GM13976 (cell line): ENCODE data around the gene PI16.

Source experiments
- DNase-seq: peaks from one replicate; pipeline ENCODE4 v3.0.0; 2012; ENCODE audit warnings: low spot score
- in situ Hi-C: fragments of 300-500 bp; cut with MboI; formaldehyde crosslinking; loops from one replicate; pipeline ENCODE4 v1.12.0; 2022; ENCODE audit warnings: low sequenced_read_pairs, mixed read lengths, inconsistent platforms; ENCODE audit not compliant: unreplicated experiment
- TF ChIP-seq, protein P1 (sequence below): IDR thresholded peaks from 2 replicates; pipeline ENCODE4 v1.5.1; 2012; ENCODE audit warnings: borderline replicate concordance, mild to moderate bottlenecking; ENCODE audit not compliant: insufficient read depth; ENCODE audit errors: extremely low read depth, missing control alignments, control extremely low read depth

Gene PI16

DNA sequence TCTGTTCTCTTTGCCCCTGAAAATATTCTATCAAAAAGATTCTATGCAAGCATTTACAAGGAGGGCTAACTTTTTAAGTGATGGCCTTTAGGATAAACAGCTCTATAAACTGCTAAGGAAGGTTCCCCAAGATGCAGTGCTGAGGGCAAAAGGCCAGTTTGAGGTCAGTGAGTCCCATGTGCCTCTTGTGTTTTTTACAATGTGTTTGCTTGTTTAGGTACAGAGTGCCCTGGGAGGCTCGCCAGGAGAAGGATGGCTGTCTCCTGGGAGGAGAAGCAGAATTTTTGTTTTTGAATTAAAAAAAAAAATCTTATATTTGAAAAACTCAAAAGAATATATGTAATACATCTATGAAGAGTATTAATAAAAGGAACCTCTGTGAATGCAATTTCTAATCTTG, 18.7 kb downstream of the PI16 start:
- no peak for DNase-seq
- TF ChIP-seq, protein P1, sequence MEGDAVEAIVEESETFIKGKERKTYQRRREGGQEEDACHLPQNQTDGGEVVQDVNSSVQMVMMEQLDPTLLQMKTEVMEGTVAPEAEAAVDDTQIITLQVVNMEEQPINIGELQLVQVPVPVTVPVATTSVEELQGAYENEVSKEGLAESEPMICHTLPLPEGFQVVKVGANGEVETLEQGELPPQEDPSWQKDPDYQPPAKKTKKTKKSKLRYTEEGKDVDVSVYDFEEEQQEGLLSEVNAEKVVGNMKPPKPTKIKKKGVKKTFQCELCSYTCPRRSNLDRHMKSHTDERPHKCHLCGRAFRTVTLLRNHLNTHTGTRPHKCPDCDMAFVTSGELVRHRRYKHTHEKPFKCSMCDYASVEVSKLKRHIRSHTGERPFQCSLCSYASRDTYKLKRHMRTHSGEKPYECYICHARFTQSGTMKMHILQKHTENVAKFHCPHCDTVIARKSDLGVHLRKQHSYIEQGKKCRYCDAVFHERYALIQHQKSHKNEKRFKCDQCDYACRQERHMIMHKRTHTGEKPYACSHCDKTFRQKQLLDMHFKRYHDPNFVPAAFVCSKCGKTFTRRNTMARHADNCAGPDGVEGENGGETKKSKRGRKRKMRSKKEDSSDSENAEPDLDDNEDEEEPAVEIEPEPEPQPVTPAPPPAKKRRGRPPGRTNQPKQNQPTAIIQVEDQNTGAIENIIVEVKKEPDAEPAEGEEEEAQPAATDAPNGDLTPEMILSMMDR = no peak

DNA sequence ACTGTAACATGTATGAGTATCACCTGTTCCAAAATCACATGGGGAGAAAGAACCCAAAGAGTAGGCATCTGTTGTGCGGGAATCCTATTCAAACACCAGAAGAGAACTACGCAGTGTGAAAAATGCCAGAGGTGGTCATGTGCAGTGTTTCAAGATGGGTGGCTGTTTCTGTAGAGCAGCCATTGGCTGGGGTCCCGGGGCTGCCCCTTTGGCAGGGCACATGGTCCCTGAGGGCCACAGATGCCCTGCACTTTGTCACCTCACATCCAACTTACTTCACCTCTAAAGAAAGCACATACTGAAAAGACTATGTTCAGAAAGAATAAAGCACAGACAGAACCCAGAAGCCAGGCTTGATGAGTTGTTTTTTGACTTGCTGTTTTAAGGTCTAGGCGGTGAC, 19.1 kb downstream of the PI16 start:
- DNase-seq = no peak
- in situ Hi-C loops = no loop called here
- TF ChIP-seq, protein P1 = no peak

More for the DNA sequence above, 18.7 kb downstream of the PI16 start:
- in situ Hi-C loops = no loop called here

DNA sequence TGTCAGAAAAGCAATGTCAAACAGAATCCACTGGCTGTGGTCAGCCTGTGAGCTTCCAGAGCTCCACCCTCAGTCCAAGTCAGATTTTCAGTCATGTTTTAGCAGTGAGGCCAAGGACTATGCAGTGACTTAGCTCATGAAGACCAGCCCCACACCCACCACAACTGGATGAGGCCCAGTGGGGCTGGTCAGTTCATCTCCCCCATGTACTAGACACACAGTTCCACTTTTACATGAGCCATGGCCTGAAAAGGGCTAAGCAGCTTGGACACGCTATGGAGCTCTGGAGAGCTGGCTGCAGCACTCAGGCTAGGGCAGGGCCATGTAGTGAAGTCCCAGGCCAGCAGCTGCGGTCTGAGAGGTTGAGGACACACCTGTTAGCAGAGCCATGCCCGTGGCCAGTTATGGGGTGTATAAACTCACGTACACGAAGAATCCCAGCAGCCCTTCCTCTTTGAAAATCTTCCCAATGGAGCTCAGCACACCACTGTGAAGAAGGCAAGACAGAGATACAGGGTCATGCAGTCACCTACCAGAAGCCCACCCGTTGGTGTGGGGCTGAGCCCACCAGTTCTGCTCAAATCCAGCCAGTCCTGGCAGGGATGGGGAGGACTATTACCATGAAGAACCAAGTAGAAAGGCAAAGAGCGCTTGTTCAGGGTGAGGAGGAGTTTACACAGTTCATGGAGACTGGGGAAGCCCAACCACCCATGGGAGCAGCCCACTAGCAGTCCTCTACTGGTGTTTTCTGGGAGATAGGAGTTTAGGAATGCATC, 20.9 kb downstream of the PI16 start:
- DNase-seq = no peak
- TF ChIP-seq, protein P1 = no peak
- in situ Hi-C loops = no loop called here

DNA sequence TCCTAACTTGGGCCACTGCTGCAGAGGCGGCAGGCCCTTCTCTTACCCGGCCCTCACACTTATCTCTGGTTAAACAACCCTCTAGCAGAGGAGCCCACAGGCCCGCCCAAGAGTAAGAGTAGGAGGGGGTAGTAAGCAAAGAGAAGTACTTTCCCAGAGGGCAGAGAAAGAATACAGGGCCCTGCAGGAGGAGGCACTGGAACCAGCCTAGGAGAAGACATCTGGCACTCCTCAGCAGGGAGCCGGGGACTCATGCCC, 21.4 kb downstream of the PI16 start:
- TF ChIP-seq, protein P1 = no peak
- no peak for DNase-seq
- in situ Hi-C loops = no loop called here

DNA sequence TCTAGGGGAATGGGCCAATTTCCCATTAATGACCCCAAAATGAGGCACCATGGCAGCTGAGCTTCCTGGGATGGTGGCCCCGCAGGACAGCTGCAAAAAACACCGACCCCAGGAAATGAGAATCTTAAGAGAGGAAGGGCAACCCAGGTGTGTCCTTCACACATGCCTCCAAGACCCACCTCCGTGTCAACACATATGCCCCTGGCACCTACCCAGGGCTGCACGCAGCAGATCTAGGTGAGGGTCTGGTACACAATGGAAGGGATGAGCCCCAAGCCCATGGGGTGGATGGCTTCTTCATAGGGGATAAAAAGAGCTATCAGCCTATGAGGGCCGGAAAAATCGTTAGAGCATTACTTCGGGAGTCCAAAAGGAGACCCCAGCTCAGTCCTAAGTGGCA, 22.0 kb downstream of the PI16 start:
- DNase-seq = no peak
- in situ Hi-C loops = no loop called here
- TF ChIP-seq, protein P1 = no peak

DNA sequence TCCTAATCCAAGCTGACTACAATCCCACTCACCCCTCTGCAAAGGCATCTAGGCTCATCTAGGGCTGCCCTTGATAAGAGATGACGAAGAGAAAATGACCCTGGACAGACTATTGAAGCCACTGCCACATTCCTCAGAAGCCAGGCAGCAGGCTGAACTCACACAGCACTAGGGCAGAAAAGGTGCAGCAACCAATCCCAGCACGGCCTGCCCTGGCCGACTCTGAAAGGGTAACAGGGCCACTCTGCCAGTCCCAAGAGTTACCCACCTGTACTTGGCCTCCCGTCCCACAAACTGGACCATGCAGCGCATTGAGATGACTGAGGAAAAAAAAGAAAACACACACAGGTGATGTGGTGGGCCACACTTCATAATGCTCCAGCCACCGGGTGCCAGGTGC, 22.4 kb downstream of the PI16 start:
- TF ChIP-seq, protein P1 = no peak
- in situ Hi-C loops = no loop called here
- no peak for DNase-seq

DNA sequence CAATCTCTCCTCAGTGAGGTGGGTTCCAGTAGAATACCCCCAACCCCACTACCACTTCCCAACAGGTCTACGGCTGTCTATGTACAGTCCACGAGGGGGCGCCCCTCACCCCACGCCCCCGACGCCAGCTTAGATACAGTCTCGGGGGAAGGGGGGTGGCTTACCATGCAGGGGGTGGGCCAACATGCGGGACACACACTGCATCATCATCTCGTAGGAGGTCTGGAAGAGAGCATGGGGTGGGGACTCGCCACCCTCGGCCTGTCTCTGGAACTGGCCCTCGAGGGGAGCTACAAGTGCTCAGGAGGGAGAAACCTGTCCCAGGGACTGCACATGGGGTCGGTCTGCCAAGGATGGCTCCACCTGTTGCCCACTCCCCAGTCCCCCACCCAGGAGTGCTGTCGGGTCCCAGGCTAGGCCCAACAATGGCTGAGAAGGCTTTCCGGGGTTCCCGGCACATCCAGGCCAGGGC, 23.0 kb downstream of the PI16 start:
- peak; percentile 76 for DNase-seq
- in situ Hi-C loops = no loop called here
- TF ChIP-seq, protein P1 = peak; percentile 31
